OCI-LY7 (cell line): ENCODE results near the gene ENTR1. TPM values are rescaled to one million over a fixed set of nuclear protein-coding genes. Genes with fewer than 3 reads are reported as not detected.

ENCODE experiments used
- BruUV-seq: library from RNA; stranded (reverse); fragments of 400-500 nt; replicated peaks from 2 replicates; lab custom pipeline; 2021; lab: Mats Ljungman, UMichigan
- CTCF ChIA-PET: fragments of 300-600 bp; sonication (Branson Sonifier 250); formaldehyde crosslinking; loops from one replicate; lab custom pipeline; 2022; ENCODE audit warnings: antibody characterized with exemption; ENCODE audit not compliant: unreplicated experiment; lab: Charles Lee
- POLR2A ChIA-PET: fragments of 300-600 bp; sonication (Branson Sonifier 250); formaldehyde crosslinking; loops from one replicate; lab custom pipeline; 2022; ENCODE audit warnings: antibody characterized with exemption; lab: Charles Lee
- DNase-seq: peaks from one replicate; pipeline ENCODE4 v3.0.0-alpha.2; 2015; ENCODE audit warnings: low spot score
- H2AFZ ChIP-seq: fragments of 200-600 bp; sonication (generic), shearing (Covaris generic); 2 replicates; pipeline ENCODE4 v1.6.1; 2014; ENCODE audit warnings: mild to moderate bottlenecking, antibody characterized with exemption, low read length, moderate library complexity
- H3K27ac ChIP-seq: fragments of 200-600 bp; sonication (generic); 2 replicates; pipeline ENCODE4 v1.5.1; 2014; ENCODE audit warnings: mixed run types, low read depth, mild to moderate bottlenecking, moderate library complexity, low read length, inconsistent platforms; ENCODE audit not compliant: poor library complexity, severe bottlenecking
- H3K36me3 ChIP-seq: fragments of 200-600 bp; sonication (generic); 2 replicates; pipeline ENCODE4 v1.6.1; 2014; ENCODE audit warnings: mild to moderate bottlenecking, antibody characterized with exemption, low read length, moderate library complexity, mixed read lengths; ENCODE audit not compliant: insufficient read depth
- H3K4me1 ChIP-seq: fragments of 200-600 bp; sonication (generic); 2 replicates; pipeline ENCODE4 v1.5.1; 2014; ENCODE audit warnings: mild to moderate bottlenecking, low read length; ENCODE audit not compliant: insufficient read depth, poor library complexity, severe bottlenecking
- H3K4me2 ChIP-seq: fragments of 200-600 bp; sonication (generic); 2 replicates; pipeline ENCODE4 v1.6.1; 2014; ENCODE audit warnings: mild to moderate bottlenecking, low read length
- H3K4me3 ChIP-seq: fragments of 200-600 bp; sonication (generic); 2 replicates; pipeline ENCODE4 v1.5.1; 2014; ENCODE audit warnings: mild to moderate bottlenecking, low read depth, low read length; ENCODE audit not compliant: poor library complexity, severe bottlenecking
- H3K79me2 ChIP-seq: fragments of 200-600 bp; sonication (generic); 2 replicates; pipeline ENCODE4 v1.6.1; 2016; ENCODE audit warnings: low read depth, mild to moderate bottlenecking, low read length, moderate library complexity, mixed read lengths; ENCODE audit not compliant: insufficient read depth
- H3K9me2 ChIP-seq: fragments of 200-600 bp; sonication (generic); 2 replicates; pipeline ENCODE4 v1.6.1; 2016; ENCODE audit warnings: mild to moderate bottlenecking, low read length, mixed read lengths; ENCODE audit not compliant: insufficient read depth
- H3K9me3 ChIP-seq: fragments of 200-600 bp; sonication (generic); 2 replicates; pipeline ENCODE4 v1.6.1; 2014; ENCODE audit warnings: mild to moderate bottlenecking, mixed run types, low read length, mixed read lengths
- H4K20me1 ChIP-seq: fragments of 200-600 bp; sonication (generic); 2 replicates; pipeline ENCODE4 v1.6.1; 2014; ENCODE audit warnings: mild to moderate bottlenecking, antibody characterized with exemption, low read length, moderate library complexity, mixed read lengths; ENCODE audit not compliant: insufficient read depth
- CTCF ChIP-seq: fragments of 200-600 bp; sonication (generic); conservative IDR thresholded peaks from 2 replicates; pipeline ENCODE4 v1.5.1; 2014; ENCODE audit warnings: mild to moderate bottlenecking, antibody characterized with exemption, low read length, moderate library complexity, mixed read lengths
- EZH2phosphoT487 ChIP-seq: fragments of 200-600 bp; sonication (generic); IDR thresholded peaks from 2 replicates; pipeline ENCODE4 v1.6.1; 2018; ENCODE audit warnings: low read depth, borderline replicate concordance, mild to moderate bottlenecking, mixed run types, antibody characterized with exemption, low read length, moderate library complexity, mixed read lengths
- intact Hi-C: fragments of 100-400 bp; cut with micrococcal nuclease; formaldehyde crosslinking; loops from one replicate; pipeline ENCODE4 v1.10.0; 2022; ENCODE audit not compliant: unreplicated experiment
- total RNA-seq, 2 experiments: library from RNA; depleted of rRNA in 1 of 2; stranded (reverse); fragments of >200 nt in 1 of 2; shearing (Covaris generic) in 1 of 2; gene quantifications; 2 replicates each; pipeline ENCODE4 v1.2.3, GENCODE V29; 2014 to 2022

Gene ENTR1
- total RNA-seq, 2 experiments from 2014 or later, result 103 to 109 TPM

GRCh38 chr9:136355616-136356557 is 54.5 kb downstream of the ENTR1 start:
- Histone ChIP-seq H3K36me3 (no peaks in the 10 kb centered on the region), H3K79me2 (no peaks in the 10 kb centered on the region), H3K27ac (no peak overlapping the region), H4K20me1 (no peaks in the 10 kb centered on the region), H3K9me2 (no peaks in the 10 kb centered on the region), H3K4me2 (no peak overlapping the region), H2AFZ (no peak overlapping the region), H3K9me3 (no peaks in the 10 kb centered on the region), H3K4me3 (no peak overlapping the region), H3K4me1 (no peaks in the 10 kb centered on the region)
- no peak for TF ChIP-seq CTCF
- TF ChIP-seq EZH2phosphoT487, result no peak
- no TSS peak for BruUV-seq
- intact Hi-C loops, result no loop called here
- DNase-seq, result no peak
- POLR2A ChIA-PET, result no interaction called here
- CTCF ChIA-PET, result no interaction called here

- no peak overlapping the region for H3K4me2 ChIP-seq
- POLR2A ChIA-PET, result no interaction called here
- BruUV-seq, result no TSS peak
Measured at GRCh38 chr9:136354592-136355085, 55.8 kb downstream of the ENTR1 start.

More at GRCh38 chr9:136354592-136355085, 55.8 kb downstream of the ENTR1 start:
- TF ChIP-seq EZH2phosphoT487 (no peak), CTCF (no peak)
- Histone ChIP-seq H3K36me3 (no peaks in the 10 kb centered on the region), H3K4me3 (no peak overlapping the region), H3K27ac (no peak overlapping the region), H4K20me1 (no peaks in the 10 kb centered on the region), H3K4me1 (no peaks in the 10 kb centered on the region), H2AFZ (no peak overlapping the region), H3K9me3 (no peaks in the 10 kb centered on the region), H3K79me2 (no peaks in the 10 kb centered on the region), H3K9me2 (no peaks in the 10 kb centered on the region)
- no peak for DNase-seq
- CTCF ChIA-PET, result no interaction called here
- intact Hi-C loops, result no loop called here
